ENCODE data around the gene ST7L. TPM values are rescaled to one million over a fixed set of nuclear protein-coding genes. Genes with fewer than 3 reads are reported as not detected.

The ST7L gene
- polyA plus RNA-seq, 1 donor from 2014 or later = 7.5 TPM

DNA sequence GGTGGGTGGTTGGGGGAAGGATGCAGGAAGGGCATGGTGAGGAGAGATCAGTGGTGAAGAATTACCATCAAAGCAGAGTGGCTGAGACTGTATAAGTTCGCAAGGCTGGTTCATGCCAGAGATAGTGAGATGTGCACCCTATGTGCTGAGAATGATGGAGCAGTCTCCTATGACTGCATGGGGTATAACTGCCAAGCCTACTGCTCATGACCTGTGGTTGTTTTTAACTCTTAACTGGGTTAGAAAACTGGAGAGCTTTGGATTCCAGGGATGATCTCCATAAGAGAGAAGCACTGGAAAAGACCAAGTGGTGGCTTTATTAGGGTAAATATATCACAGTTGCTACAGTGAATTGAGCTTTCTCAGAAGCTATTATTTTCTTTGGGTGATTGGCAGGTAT is 94.0 kb downstream of the ST7L start:
- no peaks in the 10 kb centered on the region for H3K4me1 Mint-ChIP-seq
- no peak overlapping the region for H3K27ac Mint-ChIP-seq

DNA sequence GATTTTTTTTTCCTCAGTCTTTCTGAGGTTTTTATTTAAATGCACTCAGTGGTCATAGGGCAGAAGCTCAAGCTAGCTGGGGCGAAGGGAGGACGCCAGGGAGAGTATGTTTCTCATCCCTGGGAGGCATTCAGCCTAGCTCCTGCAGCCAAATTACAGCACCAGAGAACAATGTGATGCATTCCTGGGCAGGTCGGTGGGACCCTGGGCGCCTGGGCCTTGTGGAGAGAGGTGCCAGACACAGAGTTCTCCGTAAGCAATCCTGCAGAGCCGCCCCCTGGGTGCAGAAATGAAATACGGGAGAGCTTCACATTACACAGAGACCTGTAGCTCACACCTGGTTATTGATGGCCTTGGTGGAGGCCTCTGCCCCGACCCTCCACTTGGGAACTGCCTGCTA is 94.7 kb downstream of the ST7L start:
- H3K4me3 Mint-ChIP-seq = no peak overlapping the region
- H3K9me3 Mint-ChIP-seq = no peaks in the 10 kb centered on the region
- no peaks in the 10 kb centered on the region for H3K4me1 Mint-ChIP-seq
- no peaks in the 10 kb centered on the region for H3K27me3 Mint-ChIP-seq
- peaks cover 7% of the 10 kb centered on the region for H3K36me3 Mint-ChIP-seq
- H3K27ac Mint-ChIP-seq = no peak overlapping the region

More for the DNA sequence above, 94.0 kb downstream of the ST7L start:
- Mint-ChIP-seq H3K4me3 (no peak overlapping the region), H3K36me3 (peaks cover 7% of the 10 kb centered on the region), H3K9me3 (no peaks in the 10 kb centered on the region), H3K27me3 (no peaks in the 10 kb centered on the region)

GRCh38 chr1:112522621-112523020 is 96.3 kb downstream of the ST7L start:
- H3K4me1 Mint-ChIP-seq = no peaks in the 10 kb centered on the region
- no peak overlapping the region for H3K27ac Mint-ChIP-seq
- peaks cover 8% of the 10 kb centered on the region for H3K36me3 Mint-ChIP-seq
- H3K9me3 Mint-ChIP-seq = no peaks in the 10 kb centered on the region
- no peak overlapping the region for H3K4me3 Mint-ChIP-seq
- no peaks in the 10 kb centered on the region for H3K27me3 Mint-ChIP-seq

- Mint-ChIP-seq H3K27me3 (no peaks in the 10 kb centered on the region), H3K36me3 (peaks cover 8% of the 10 kb centered on the region), H3K4me3 (no peak overlapping the region), H3K4me1 (no peaks in the 10 kb centered on the region), H3K9me3 (no peaks in the 10 kb centered on the region), H3K27ac (no peak overlapping the region)
These were observed 98.8 kb downstream of the ST7L start for GRCh38 chr1:112520166-112520565.

GRCh38 chr1:112518186-112518585 is 100.8 kb downstream of the ST7L start:
- H3K4me3 Mint-ChIP-seq = no peak overlapping the region

DNA sequence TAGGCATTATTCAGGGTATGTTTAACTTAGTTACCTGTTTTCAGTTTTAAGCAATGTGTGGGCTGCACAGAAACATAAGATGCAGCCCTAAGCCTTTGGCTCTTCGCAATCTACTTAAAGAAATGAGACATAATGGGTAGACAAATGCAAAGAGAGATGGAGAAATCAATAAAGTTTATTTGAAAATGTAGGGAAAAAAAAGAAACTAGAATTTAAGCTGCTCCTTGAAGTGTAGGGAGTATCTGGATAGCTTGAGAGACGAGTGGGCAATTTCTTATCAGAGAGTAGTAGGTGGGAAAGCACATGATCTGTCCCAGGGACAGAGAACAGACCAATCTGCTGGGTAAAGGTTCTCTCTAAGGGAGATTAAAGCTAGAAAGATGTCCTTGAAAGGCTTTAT is 101.3 kb downstream of the ST7L start:
- H3K4me3 Mint-ChIP-seq = no peak overlapping the region
- H3K4me1 Mint-ChIP-seq = no peaks in the 10 kb centered on the region
- no peaks in the 10 kb centered on the region for H3K9me3 Mint-ChIP-seq
- H3K36me3 Mint-ChIP-seq = peaks cover 2% of the 10 kb centered on the region
- no peaks in the 10 kb centered on the region for H3K27me3 Mint-ChIP-seq
- H3K27ac Mint-ChIP-seq = peak overlapping the region in 1 of 3 donors; percentile 9

More at GRCh38 chr1:112518186-112518585, 100.8 kb downstream of the ST7L start:
- Mint-ChIP-seq H3K9me3 (no peaks in the 10 kb centered on the region), H3K27me3 (no peaks in the 10 kb centered on the region), H3K36me3 (peaks cover 3% of the 10 kb centered on the region), H3K4me1 (no peaks in the 10 kb centered on the region), H3K27ac (no peak overlapping the region)

GRCh38 chr1:112517231-112517630 is 101.7 kb downstream of the ST7L start:
- H3K4me3 Mint-ChIP-seq = no peak overlapping the region
- H3K4me1 Mint-ChIP-seq = no peaks in the 10 kb centered on the region
- H3K36me3 Mint-ChIP-seq = peaks cover 1% of the 10 kb centered on the region
- H3K27ac Mint-ChIP-seq = peak overlapping the region in 1 of 3 donors; percentile 9
- no peaks in the 10 kb centered on the region for H3K27me3 Mint-ChIP-seq
- H3K9me3 Mint-ChIP-seq = no peaks in the 10 kb centered on the region

DNA sequence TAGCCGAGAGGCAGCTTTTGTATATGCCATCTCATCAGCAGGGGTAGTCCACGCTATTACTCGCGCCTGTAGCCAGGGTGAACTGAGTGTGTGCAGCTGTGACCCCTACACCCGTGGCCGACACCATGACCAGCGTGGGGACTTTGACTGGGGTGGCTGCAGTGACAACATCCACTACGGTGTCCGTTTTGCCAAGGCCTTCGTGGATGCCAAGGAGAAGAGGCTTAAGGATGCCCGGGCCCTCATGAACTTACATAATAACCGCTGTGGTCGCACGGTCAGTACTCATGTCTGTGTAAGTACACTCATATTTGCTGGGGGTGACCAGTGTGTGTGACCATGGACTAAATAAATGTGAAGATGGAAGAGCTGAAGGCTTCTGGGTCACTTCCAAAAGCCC is 102.8 kb downstream of the ST7L start:
- no peaks in the 10 kb centered on the region for H3K4me1 Mint-ChIP-seq
- no peak overlapping the region for H3K27ac Mint-ChIP-seq
- no peaks in the 10 kb centered on the region for H3K27me3 Mint-ChIP-seq
- H3K36me3 Mint-ChIP-seq = peaks cover 1% of the 10 kb centered on the region
- H3K9me3 Mint-ChIP-seq = no peaks in the 10 kb centered on the region
- H3K4me3 Mint-ChIP-seq = no peak overlapping the region

DNA sequence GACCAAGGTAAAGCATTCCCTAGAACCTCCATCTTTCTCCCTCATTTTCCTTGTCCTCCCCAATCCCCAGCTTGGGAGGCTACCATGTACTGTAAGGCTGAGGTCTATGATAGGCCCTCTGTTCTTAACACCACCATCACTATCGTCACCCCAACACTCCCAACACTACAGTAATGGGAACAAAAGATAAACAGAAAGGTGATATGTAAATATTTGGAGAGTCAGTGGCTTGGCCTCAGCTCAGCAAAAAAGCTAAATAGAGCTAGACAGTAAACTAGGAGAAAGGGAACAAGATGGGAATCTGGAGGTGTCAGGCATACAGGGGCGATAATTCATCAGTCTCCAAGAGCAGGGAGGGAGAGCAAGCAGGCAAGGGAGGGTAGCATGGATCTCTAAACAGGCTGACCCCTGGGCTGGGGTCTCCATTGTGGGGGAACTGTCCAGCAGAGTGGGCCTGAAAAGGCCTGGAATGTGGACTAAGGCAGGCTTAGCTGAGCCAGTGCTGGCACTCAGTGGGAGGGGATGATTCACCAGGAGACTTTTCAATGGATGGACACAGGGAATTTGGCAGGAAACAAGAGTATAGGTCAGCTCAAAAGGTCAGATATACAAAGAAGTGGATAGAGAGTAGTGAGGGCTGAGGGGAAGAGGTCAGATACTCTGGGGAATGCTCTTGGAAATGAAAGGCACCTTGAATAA is 103.5 kb downstream of the ST7L start:
- Mint-ChIP-seq H3K27me3 (no peaks in the 10 kb centered on the region), H3K4me3 (peak overlapping the region in 1 of 4 donors; percentile 1), H3K27ac (no peak overlapping the region), H3K36me3 (peaks cover 1% of the 10 kb centered on the region), H3K9me3 (no peaks in the 10 kb centered on the region), H3K4me1 (no peaks in the 10 kb centered on the region)

- peaks cover 0 to 2% (median 0%) of the 10 kb centered on the region in 3 donors for H3K4me1 Mint-ChIP-seq
- H3K36me3 Mint-ChIP-seq = peaks cover 1% of the 10 kb centered on the region
- no peak overlapping the region for H3K27ac Mint-ChIP-seq
- H3K4me3 Mint-ChIP-seq = no peak overlapping the region
- peaks cover 2% of the 10 kb centered on the region for H3K27me3 Mint-ChIP-seq
- no peaks in the 10 kb centered on the region for H3K9me3 Mint-ChIP-seq
These were observed 104.0 kb downstream of the ST7L start for GRCh38 chr1:112514901-112515300.

- H3K27ac Mint-ChIP-seq = no peak overlapping the region
- no peak overlapping the region for H3K4me3 Mint-ChIP-seq
- peaks cover 0 to 4% (median 0%) of the 10 kb centered on the region in 3 donors for H3K4me1 Mint-ChIP-seq
- H3K27me3 Mint-ChIP-seq = peaks cover 4% of the 10 kb centered on the region
- peaks cover 1% of the 10 kb centered on the region for H3K36me3 Mint-ChIP-seq
- H3K9me3 Mint-ChIP-seq = no peaks in the 10 kb centered on the region
These were observed 105.7 kb downstream of the ST7L start for GRCh38 chr1:112513112-112513870.

DNA sequence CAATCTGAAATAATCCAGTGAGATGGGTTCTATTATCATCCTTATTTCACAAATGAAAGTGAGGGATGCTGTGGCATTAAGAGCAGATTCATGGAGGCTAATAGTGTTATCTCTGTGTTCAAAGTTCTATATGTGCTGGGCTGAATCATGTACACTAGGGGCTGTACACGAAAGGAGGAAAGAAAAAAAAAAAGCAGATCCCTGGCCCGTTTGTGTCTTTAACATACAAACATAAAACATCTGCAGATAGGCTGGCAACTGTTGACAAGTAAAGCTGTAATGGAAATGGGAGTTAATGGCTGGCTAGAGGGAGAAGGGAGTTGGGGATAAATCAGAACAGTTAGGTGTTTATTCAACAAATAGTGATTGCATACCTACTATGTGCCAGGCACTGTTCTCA is 107.0 kb downstream of the ST7L start:
- no peak overlapping the region for H3K27ac Mint-ChIP-seq
- no peaks in the 10 kb centered on the region for H3K36me3 Mint-ChIP-seq
- H3K9me3 Mint-ChIP-seq = no peaks in the 10 kb centered on the region
- H3K27me3 Mint-ChIP-seq = peaks cover 7% of the 10 kb centered on the region
- H3K4me3 Mint-ChIP-seq = no peak overlapping the region
- H3K4me1 Mint-ChIP-seq = peaks cover 0 to 8% (median 4%) of the 10 kb centered on the region in 3 donors

DNA sequence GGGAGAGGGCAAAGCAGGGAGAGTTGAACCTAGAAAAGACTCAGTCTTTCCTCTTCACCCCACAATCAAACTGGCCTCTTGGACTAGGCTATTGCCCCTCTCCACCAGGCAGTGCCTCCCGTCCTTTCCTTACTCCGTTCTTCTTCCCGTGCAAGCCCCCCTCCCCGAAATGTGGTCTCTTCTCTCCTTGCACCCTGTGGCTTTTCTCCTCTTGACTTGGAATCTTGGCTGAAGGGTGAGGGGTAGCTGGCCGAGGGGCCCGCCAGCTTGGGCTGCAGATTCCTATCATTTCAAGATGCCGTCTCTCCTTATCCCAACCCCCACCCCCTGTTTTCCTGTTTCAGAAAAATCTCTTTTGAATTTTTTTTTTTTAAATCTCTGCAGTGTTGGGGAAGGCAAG is 108.6 kb downstream of the ST7L start:
- peak overlapping the region in 2 of 4 donors; percentile 72 to 86 for H3K4me3 Mint-ChIP-seq
- H3K9me3 Mint-ChIP-seq = no peaks in the 10 kb centered on the region
- peaks cover 7% of the 10 kb centered on the region for H3K27me3 Mint-ChIP-seq
- H3K27ac Mint-ChIP-seq = no peak overlapping the region
- peaks cover 0 to 12% (median 11%) of the 10 kb centered on the region in 3 donors for H3K4me1 Mint-ChIP-seq
- H3K36me3 Mint-ChIP-seq = no peaks in the 10 kb centered on the region

DNA sequence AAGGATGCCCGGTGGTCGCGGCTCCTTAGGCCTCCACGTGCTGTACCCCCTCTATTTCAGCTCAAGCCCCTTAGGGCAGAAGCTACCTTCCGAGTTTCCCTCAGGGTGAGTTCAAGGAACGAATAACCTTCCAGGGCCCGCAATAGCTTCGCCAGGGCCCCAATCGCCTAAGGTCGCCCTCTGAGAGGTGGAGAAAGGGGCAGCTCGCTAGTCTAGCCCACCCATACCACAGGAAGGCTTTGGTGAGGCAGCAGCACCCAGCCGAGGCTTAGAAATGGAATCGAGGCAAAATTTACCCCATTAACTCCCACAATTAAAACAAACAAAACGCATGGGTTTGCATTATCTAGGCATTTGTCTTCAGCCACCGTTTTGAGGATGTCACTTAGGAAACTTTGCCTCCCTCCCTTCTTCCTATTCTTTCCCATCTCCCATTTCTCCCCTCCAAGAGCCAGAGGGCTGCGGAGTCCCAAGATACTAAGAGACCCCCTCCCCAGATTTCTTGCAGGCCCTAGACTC is 109.2 kb downstream of the ST7L start:
- Mint-ChIP-seq H3K27me3 (peaks cover 7% of the 10 kb centered on the region), H3K9me3 (no peaks in the 10 kb centered on the region), H3K27ac (no peak overlapping the region), H3K4me1 (peaks cover 0 to 15% (median 13%) of the 10 kb centered on the region in 3 donors), H3K36me3 (no peaks in the 10 kb centered on the region), H3K4me3 (peak overlapping the region; percentile 42 to 86 (median 70))

- Mint-ChIP-seq H3K4me3 (peak overlapping the region; percentile 42 to 86 (median 76)), H3K4me1 (peaks cover 0 to 15% (median 13%) of the 10 kb centered on the region in 3 donors), H3K27me3 (peaks cover 7% of the 10 kb centered on the region)
These were observed 109.8 kb downstream of the ST7L start for GRCh38 chr1:112509005-112509659.

More at GRCh38 chr1:112509005-112509659, 109.8 kb downstream of the ST7L start:
- no peak overlapping the region for H3K27ac Mint-ChIP-seq
- no peaks in the 10 kb centered on the region for H3K9me3 Mint-ChIP-seq
- no peaks in the 10 kb centered on the region for H3K36me3 Mint-ChIP-seq
